NB4 (cell line): ENCODE measurements around the gene IRAK1.

Experiments used
- POLR2A ChIP-seq: IDR thresholded peaks from 2 replicates; pipeline ENCODE4 v1.6.1; 2011; ENCODE audit warnings: mild to moderate bottlenecking; ENCODE audit not compliant: insufficient read length; ENCODE audit errors: extremely low read depth
- TF ChIP-seq, protein P1 (sequence below): IDR thresholded peaks from one replicate; pipeline ENCODE4 v1.5.1; 2012; ENCODE audit warnings: low read depth, low read length
- TF ChIP-seq, protein P2 (sequence below): IDR thresholded peaks from 2 replicates; pipeline ENCODE4 v1.6.1; 2011; ENCODE audit warnings: low read depth, low read length

DNA sequence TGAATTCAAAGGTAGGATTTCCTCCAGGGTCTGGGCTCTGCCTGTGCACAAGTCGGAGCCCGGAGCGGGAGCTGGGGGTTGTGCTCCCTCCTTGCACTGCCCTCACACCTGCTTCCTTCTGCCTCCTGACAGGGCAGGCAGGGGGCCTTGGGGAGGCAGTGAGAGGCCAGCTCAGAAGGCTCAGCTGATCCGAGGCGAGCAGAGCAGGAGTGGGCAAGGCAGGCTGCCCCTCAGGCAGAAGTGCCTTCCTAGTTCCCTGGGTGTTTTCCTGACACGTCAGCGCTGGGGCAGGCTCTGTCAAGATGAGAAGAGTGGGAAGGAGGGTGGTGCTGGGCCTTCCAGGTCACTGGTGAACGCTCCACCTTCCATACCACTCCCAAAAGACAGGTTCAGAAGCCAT, 5.5 kb upstream of the IRAK1 start:
- no peak for TF ChIP-seq POLR2A
- TF ChIP-seq, protein P1, sequence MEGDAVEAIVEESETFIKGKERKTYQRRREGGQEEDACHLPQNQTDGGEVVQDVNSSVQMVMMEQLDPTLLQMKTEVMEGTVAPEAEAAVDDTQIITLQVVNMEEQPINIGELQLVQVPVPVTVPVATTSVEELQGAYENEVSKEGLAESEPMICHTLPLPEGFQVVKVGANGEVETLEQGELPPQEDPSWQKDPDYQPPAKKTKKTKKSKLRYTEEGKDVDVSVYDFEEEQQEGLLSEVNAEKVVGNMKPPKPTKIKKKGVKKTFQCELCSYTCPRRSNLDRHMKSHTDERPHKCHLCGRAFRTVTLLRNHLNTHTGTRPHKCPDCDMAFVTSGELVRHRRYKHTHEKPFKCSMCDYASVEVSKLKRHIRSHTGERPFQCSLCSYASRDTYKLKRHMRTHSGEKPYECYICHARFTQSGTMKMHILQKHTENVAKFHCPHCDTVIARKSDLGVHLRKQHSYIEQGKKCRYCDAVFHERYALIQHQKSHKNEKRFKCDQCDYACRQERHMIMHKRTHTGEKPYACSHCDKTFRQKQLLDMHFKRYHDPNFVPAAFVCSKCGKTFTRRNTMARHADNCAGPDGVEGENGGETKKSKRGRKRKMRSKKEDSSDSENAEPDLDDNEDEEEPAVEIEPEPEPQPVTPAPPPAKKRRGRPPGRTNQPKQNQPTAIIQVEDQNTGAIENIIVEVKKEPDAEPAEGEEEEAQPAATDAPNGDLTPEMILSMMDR: no peak
- TF ChIP-seq, protein P2, sequence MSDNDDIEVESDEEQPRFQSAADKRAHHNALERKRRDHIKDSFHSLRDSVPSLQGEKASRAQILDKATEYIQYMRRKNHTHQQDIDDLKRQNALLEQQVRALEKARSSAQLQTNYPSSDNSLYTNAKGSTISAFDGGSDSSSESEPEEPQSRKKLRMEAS: no peak
